H54 (cell line): ENCODE data around the gene AKAP17A.
"Not testable (repeated sequence)": the region's sequence is repeated elsewhere in the genome, so short reads cannot be mapped to it uniquely, and the experiment has no call there.

Experiments used
- DNase-seq: peaks from one replicate; pipeline ENCODE4 v3.0.0; 2011; ENCODE audit warnings: low spot score, mixed read lengths; ENCODE audit not compliant: insufficient read length
- FAIRE-seq: peaks from 3 replicates; lab custom pipeline; 2011; peaks lifted over from hg19 to GRCh38; lab: Jason Lieb, UNC
- POLR2A ChIP-seq: IDR thresholded peaks from 2 replicates; pipeline ENCODE4 v1.6.1; 2011; ENCODE audit warnings: low read depth, mild to moderate bottlenecking, low read length

The AKAP17A gene

DNA sequence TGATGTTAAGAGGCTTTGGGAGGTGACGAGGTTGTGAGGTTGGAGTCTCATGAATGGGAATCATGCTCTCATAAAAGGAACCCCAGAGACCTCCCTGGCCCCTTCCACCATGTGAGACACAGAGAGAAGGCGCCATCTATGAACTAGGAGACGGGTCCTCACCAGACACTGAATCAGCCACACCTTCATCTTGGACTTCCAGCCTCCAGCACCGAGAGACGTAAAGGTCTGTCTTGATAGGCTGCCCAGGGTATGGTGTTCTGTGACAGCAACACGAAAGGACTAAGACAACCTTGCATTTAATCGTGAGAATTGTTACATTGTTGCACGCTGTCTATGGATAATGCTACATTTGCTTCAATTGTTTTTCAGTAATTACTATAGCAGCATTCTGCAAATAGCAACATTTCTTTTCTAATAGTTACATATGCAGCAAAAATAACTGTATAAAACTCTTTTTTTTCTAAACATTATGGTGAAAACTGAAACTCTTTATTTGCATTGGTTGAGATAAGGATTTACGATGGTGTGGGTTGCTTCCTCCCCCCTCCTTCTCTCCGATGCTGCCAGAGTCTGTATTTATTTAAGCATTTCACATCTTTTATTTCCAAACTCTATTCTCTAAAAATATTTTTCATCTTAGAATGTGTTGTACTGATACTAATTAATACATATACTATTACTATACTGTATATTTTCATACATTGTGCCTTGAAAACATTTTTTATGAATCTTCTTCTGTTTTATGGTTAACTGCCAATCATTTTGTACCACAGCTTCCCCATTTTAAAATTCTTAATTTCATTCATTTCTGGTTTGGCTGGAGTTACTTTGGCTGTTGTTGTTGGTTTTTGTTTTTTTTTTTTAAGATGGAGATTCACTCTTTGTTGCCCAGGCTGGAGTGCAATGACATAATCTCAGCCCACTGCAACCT lies 26.4 kb upstream of the AKAP17A start:
- DNase-seq (no peak), FAIRE-seq (no peak)
- no peak for TF ChIP-seq POLR2A

- not testable (repeated sequence) for FAIRE-seq, DNase-seq
Measured at GRCh38 chrX:1574181-1574580, 17.2 kb upstream of the AKAP17A start.

- DNase-seq = no peak
- no peak for FAIRE-seq
- TF ChIP-seq POLR2A = no peak
Measured at GRCh38 chrX:1576201-1576992, 15.0 kb upstream of the AKAP17A start.

- FAIRE-seq (no peak), DNase-seq (no peak)
- TF ChIP-seq POLR2A = no peak
Measured at GRCh38 chrX:1577845-1578244, 13.6 kb upstream of the AKAP17A start.

DNA sequence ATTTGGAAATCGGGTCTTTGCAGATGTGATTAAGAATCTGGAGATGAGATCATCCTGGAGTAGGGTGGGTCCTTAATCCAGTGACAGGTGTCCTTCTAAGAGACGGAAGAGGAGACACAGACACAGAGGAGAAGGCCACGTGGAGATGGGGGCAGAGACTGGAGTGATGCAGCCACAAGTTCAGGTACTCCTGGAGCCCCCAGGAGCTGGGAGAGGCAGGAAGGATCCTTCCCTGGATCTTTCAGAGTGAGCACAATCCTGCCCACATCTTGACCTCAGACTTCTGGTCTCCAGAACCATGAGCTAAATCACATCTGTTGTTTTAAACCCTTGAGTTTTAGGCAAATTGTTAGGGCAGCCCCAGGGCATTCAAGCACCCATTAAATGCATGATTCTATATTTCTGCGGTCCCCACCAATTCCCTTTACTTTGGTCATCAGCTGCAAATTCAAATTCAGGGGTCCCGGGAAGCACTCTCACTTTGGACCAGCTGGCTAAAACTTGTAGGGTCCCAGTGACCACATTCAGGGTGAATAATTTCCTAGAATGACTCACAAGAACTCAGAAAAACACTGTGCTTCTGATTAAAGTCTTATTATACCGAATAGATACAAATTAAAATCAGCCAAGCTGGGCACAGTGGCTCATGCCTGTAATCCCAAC lies 12.8 kb upstream of the AKAP17A start:
- TF ChIP-seq POLR2A = no peak
- DNase-seq (no peak), FAIRE-seq (no peak)

GRCh38 chrX:1581132-1581531 lies 10.3 kb upstream of the AKAP17A start:
- no peak for DNase-seq
- FAIRE-seq = no peak
- TF ChIP-seq POLR2A = no peak

DNA sequence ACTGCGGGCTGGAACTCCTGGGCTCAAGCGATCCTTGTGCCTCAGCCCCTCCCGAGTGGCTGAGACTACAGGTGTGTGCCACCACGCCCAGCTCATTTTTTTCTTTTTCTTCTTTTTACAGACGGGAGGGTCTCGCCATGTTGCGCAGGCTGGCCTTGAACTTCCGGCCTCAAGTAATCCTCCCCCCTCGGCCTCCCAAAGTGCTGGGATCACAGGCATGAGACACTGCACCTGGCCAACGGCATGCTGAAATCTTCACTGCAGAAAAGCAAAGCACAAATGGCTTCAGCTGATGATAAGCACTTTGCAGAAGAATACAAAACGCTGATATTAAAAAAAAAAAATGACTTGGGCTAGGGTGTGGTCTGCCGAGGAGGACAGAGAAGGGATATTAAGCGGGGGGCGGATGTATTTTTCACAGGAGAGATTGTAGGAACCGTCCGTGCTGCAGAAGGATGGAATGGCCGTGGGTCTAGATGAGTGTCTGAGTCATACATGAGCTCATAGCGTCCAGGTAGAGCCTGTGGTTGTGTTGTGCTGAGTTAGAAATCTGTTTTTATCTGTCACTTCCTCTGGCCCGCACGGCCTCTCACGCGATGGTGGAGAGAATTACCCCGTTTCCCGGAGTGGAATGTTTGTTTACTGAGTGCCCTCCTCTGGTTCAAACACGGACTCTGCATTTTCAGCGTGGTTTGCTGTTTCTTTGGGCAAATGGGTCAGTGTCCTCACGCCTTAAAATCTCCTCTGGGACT lies 8.5 kb upstream of the AKAP17A start:
- FAIRE-seq = no peak
- no peak for TF ChIP-seq POLR2A
- DNase-seq = no peak

GRCh38 chrX:1584237-1585011 lies 7.0 kb upstream of the AKAP17A start:
- no peak for FAIRE-seq

DNA sequence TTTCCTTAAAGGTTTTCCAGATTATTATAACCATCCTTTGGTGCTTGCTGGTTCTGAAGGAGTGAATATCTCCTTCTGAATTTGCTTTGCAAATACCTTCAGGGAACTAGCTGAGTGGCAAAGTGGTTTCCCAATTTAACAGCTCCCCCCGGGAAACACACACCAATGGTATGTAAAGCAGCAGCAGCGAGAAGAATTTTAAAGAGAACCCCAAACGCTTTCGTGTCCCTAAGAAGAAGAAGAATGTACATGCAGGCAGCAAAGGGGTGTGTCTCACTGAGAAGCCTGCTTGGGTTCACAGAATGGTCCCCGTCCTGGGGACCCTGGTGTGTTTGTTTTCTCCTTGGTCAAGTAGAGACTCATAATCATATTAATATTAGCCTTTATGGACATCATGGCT lies 4.2 kb upstream of the AKAP17A start:
- FAIRE-seq = no peak

More at GRCh38 chrX:1584237-1585011, 7.0 kb upstream of the AKAP17A start:
- no peak for DNase-seq
- TF ChIP-seq POLR2A = no peak

DNA sequence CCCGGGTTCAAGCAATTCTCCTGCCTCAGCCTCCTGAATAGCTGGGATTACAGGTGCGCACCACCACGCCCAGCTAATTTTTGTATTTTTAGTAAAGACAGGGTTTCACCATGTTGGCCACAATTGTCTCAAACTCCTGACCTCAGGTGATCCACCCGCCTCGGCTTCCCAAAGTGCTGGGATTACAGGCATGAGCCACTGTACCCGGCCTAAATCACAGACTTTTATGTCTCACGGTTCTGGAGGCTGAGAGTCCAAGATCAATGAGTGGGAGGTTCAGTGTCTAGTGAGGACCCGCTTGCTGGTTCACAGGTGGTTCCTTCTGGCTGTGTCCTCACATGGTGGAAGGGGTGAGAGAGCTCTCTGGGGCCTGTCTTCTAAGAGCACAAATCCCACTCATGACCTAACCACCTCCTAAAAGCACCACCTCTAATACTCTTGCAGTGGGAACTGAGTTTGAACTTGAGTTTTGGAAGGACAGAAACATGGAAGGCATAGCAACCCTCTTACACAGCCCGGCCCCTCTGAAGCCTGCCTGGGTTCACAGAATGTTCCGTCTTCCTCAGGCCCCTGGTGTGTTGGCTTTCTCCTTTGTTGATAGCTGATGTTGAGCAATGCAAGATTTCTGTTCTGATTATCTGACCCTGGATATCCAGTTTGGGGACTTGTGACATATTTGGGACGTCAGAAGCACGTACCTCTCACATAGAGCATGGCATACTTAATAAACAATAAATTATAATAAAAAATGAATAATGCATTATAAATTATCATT lies 1.9 kb upstream of the AKAP17A start:
- FAIRE-seq = no peak
- no peak for TF ChIP-seq POLR2A
- DNase-seq = no peak

More for the DNA sequence above, 4.2 kb upstream of the AKAP17A start:
- TF ChIP-seq POLR2A = no peak
- DNase-seq = no peak

- FAIRE-seq (no peak), DNase-seq (no peak)
- no peak for TF ChIP-seq POLR2A
Measured at GRCh38 chrX:1591863-1592469, 562 bp downstream of the AKAP17A start.
